Upper lobe of left lung (tissue), 6 donors: ENCODE results near the gene NAT9. TPM values are rescaled to one million over a fixed set of nuclear protein-coding genes. Genes with fewer than 3 reads are reported as not detected.

Source experiments
- ATAC-seq, 2 donors: fragments of 200-7000 bp; cut with Tn5 transposase; one replicate each; pipeline ENCODE4 v1.9.1; 2022; ENCODE audit warnings: mild to moderate bottlenecking in 2 of 2, moderate library complexity in 2 of 2; ENCODE audit not compliant: low FRiP score in 2 of 2
- DNase-seq, 2 donors: peaks; one replicate each; pipeline ENCODE4 v3.0.0-alpha.2; 2019 to 2020
- H3K27ac ChIP-seq, 4 donors: fragments of 200-600 bp; sonication (generic); one replicate each; pipeline ENCODE4 v1.5.1; 2016 to 2019
- H3K27me3 ChIP-seq, 4 donors: fragments of 200-600 bp; sonication (generic); one replicate each; pipeline ENCODE4 v1.5.1; 2017 to 2019
- H3K36me3 ChIP-seq, 4 donors: fragments of 200-600 bp; sonication (generic); one replicate each; pipeline ENCODE4 v1.5.1; 2016 to 2019
- H3K4me1 ChIP-seq, 4 donors: fragments of 200-600 bp; sonication (generic); one replicate each; pipeline ENCODE4 v1.5.1; 2018 to 2019
- H3K4me3 ChIP-seq, 4 donors: fragments of 200-600 bp; sonication (generic); one replicate each; pipeline ENCODE4 v1.5.1; 2017 to 2019; ENCODE audit warnings: mild to moderate bottlenecking in 2 of 4, moderate library complexity in 1 of 4
- H3K9me3 ChIP-seq, 4 donors: fragments of 200-600 bp; sonication (generic); one replicate each; pipeline ENCODE4 v1.5.1; 2018 to 2019
- CTCF ChIP-seq, 6 experiments: fragments of 450-650 bp in 4 of 6; fragments of 200-600 bp in 2 of 6; sonication (generic) in 2 of 6; IDR thresholded peaks; one replicate each; pipeline ENCODE4 v1.5.1; 2016 to 2019; ENCODE audit warnings: antibody characterized with exemption in 6 of 6
- EP300 ChIP-seq, 4 donors: sonication (generic); formaldehyde crosslinking; IDR thresholded peaks; one replicate each; pipeline ENCODE4 v1.5.1; 2017; ENCODE audit warnings: antibody characterized with exemption in 4 of 4, control low read depth in 2 of 4
- POLR2A ChIP-seq, 4 donors: fragments of 450-650 bp; IDR thresholded peaks; one replicate each; pipeline ENCODE4 v1.5.1; 2016 to 2017; ENCODE audit warnings: antibody characterized with exemption in 4 of 4, mild to moderate bottlenecking in 2 of 4
- POLR2AphosphoS5 ChIP-seq, 2 donors: sonication (generic); formaldehyde crosslinking; IDR thresholded peaks; one replicate each; pipeline ENCODE4 v1.5.1; 2017; ENCODE audit warnings: antibody characterized with exemption in 2 of 2
- WGBS, 2 donors: methylation state at CpG; one replicate each; pipeline ENCODE4 v1.1.5; 2017 to 2018; 5-methylcytosine and 5-hydroxymethylcytosine counted together
- total RNA-seq, 6 donors: library from RNA; depleted of rRNA in 4 of 6; stranded (reverse); fragments of >200 nt in 4 of 6; gene quantifications; one replicate each; pipeline versions ENCODE4 v1.1.0 to v1.2.1, GENCODE V29; 2016 to 2021
- donor health status: DM: no; HTN: no; CAD: no; lungs with moderate emphysema.
- donor health status: DM: no; HTN: yes; CAD: no; lungs with severe emphysema.

NAT9 gene
- total RNA-seq, 6 donors from 2014 or later = 16.1 to 78.6 (median 41.7) TPM

GRCh38 chr17:74770498-74771318, 5.4 kb downstream of the NAT9 start:
- peaks cover 14 to 59% (median 43%) of the 10 kb centered on the region in 4 donors for H3K36me3 ChIP-seq
- peaks cover 5 to 23% (median 14%) of the 10 kb centered on the region in 4 donors for H3K4me1 ChIP-seq
- ATAC-seq = peak; percentile 76 to 84
- H3K4me3 ChIP-seq = no peak overlapping the region
- peak overlapping the region in 1 of 4 donors; percentile 3 for H3K27ac ChIP-seq
- no peaks in the 10 kb centered on the region for H3K27me3 ChIP-seq
- TF ChIP-seq CTCF (IDR thresholded peaks at IDR 0.05) = peak; percentile 65 to 87 (median 81)
- no peak for TF ChIP-seq EP300 (IDR thresholded peaks at IDR 0.05)
- no peak for TF ChIP-seq POLR2A (IDR thresholded peaks at IDR 0.05)
- no peak for TF ChIP-seq POLR2AphosphoS5 (IDR thresholded peaks at IDR 0.05)
- 60% methylated on average over 15 of the region's 16 CpGs; no CpG with 5 or more reads in 1 of the 2 donors for WGBS, 2 donors
- DNase-seq = peak; percentile 83 to 89
- H3K9me3 ChIP-seq = no peaks in the 10 kb centered on the region

DNA sequence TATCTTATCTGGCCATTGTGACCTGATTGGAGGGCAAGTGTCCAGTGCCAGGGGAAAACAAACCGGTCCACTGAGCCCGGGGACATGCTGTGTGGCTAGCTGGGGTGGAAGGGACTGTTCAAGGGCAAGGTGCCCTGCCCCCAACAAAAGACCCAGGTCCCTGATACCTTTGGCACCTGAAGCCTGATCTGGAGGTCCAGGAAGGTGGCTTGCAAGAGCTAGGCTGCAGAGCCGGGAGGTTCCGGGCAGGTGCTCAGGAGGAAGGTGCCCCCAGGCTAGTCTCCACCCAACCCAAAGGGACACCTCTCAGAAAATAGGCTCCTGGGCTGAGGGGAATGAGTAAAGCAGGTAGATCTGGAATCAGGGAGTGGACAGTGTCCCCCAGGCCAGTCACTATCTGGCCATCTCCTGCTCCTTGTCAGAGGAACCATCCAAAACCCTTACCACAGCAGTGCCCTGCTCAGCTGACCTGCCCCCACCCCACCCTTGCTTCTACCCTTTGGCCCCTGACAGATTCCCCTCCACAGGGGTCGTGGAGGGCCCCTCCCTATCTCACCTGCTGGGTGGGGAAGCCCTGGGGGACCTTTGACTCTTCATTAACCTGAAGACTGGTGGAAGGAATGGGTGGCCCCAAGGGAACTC, 6.2 kb downstream of the NAT9 start:
- WGBS, 2 donors = 78 to 80% methylated on average over 4 to 5 of the region's 5 CpGs
- peak overlapping the region in 1 of 4 donors; percentile 3 for H3K27ac ChIP-seq
- H3K36me3 ChIP-seq = peaks cover 14 to 59% (median 46%) of the 10 kb centered on the region in 4 donors
- H3K9me3 ChIP-seq = no peaks in the 10 kb centered on the region
- ATAC-seq (no peak), DNase-seq (no peak)
- H3K27me3 ChIP-seq = no peaks in the 10 kb centered on the region
- TF ChIP-seq POLR2AphosphoS5 (IDR thresholded peaks at IDR 0.05) = no peak
- no peak for TF ChIP-seq POLR2A (IDR thresholded peaks at IDR 0.05)
- no peak for TF ChIP-seq EP300 (IDR thresholded peaks at IDR 0.05)
- TF ChIP-seq CTCF (IDR thresholded peaks at IDR 0.05) = no peak
- H3K4me1 ChIP-seq = peaks cover 0 to 15% (median 7%) of the 10 kb centered on the region in 4 donors
- no peak overlapping the region for H3K4me3 ChIP-seq

DNA sequence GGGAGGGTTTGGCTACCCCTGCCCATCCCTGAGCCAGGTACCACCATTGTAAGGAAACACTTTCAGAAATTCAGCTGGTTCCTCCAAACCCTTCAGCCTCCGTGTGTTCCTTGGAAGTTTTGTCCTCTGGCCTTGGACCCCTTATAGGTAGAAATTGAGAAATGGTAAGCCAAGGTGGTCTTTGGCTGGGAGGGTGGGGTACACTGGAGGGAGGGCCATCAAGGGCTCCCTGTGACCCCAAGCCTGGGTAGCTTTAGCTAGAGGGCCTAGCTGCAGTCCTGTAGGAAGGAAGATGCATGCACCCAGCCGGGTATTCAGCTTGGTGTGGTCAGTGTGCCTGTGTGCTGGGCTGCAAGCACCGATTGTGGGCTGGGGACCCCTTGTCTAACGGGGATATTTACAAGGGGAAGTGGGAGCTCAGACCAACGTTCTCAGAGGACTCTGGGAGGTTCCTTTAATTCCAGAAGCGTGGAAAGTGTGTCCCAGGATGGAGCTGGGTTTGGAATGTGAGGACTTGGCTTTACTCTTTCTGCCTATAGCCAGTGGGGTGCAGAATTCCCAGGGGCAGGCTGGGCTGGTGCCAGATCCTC, 6.8 kb downstream of the NAT9 start:
- Histone ChIP-seq H3K36me3 (peaks cover 14 to 63% (median 48%) of the 10 kb centered on the region in 4 donors), H3K4me1 (peaks cover 0 to 9% (median 3%) of the 10 kb centered on the region in 4 donors), H3K4me3 (no peak overlapping the region), H3K9me3 (no peaks in the 10 kb centered on the region), H3K27ac (no peak overlapping the region), H3K27me3 (no peaks in the 10 kb centered on the region)
- no peak for DNase-seq
- TF ChIP-seq POLR2A (IDR thresholded peaks at IDR 0.05) (no peak), POLR2AphosphoS5 (IDR thresholded peaks at IDR 0.05) (no peak), EP300 (IDR thresholded peaks at IDR 0.05) (no peak), CTCF (IDR thresholded peaks at IDR 0.05) (no peak)
- 73 to 82% methylated on average over 6 of the region's 6 CpGs for WGBS, 2 donors
- no peak for ATAC-seq

DNA sequence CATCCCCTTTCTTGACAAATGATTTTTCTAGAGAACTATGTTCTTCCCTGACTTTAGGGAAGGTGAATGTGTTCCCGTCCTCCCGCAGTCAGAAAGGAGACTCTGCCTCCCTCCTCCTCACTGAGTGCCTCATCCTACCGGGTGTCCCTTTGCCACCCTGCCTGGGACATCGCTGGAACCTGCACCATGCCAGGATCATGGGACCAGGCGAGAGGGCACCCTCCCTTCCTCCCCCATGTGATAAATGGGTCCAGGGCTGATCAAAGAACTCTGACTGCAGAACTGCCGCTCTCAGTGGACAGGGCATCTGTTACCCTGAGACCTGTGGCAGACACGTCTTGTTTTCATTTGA, 7.4 kb downstream of the NAT9 start:
- Histone ChIP-seq H3K4me3 (no peak overlapping the region), H3K27ac (peak overlapping the region in 1 of 4 donors; percentile 14), H3K27me3 (no peaks in the 10 kb centered on the region), H3K4me1 (peaks cover 0 to 7% (median 1%) of the 10 kb centered on the region in 4 donors), H3K9me3 (no peaks in the 10 kb centered on the region), H3K36me3 (peaks cover 14 to 65% (median 47%) of the 10 kb centered on the region in 4 donors)
- WGBS, 2 donors = 73 to 86% methylated on average over 7 of the region's 7 CpGs
- no peak for TF ChIP-seq POLR2AphosphoS5 (IDR thresholded peaks at IDR 0.05)
- no peak for TF ChIP-seq CTCF (IDR thresholded peaks at IDR 0.05)
- no peak for TF ChIP-seq POLR2A (IDR thresholded peaks at IDR 0.05)
- TF ChIP-seq EP300 (IDR thresholded peaks at IDR 0.05) = no peak
- ATAC-seq (no peak), DNase-seq (no peak)
